ACC112 (cell line): ENCODE measurements around the gene NAGS.

Source experiments
- H2AFZ ChIP-seq: fragments of 200-600 bp; sonication (generic); one replicate; pipeline ENCODE4 v1.6.0; 2017; ENCODE audit warnings: antibody characterized with exemption, low read length; ENCODE audit not compliant: unreplicated experiment
- H3K27ac ChIP-seq: fragments of 200-600 bp; sonication (generic); 2 replicates; pipeline ENCODE4 v1.5.1; 2014; ENCODE audit warnings: low read depth, mild to moderate bottlenecking, antibody characterized with exemption, low read length, moderate library complexity
- H3K27me3 ChIP-seq: fragments of 200-600 bp; sonication (generic); 2 replicates; pipeline ENCODE4 v1.6.1; 2014; ENCODE audit warnings: mild to moderate bottlenecking, antibody characterized with exemption, low read length, moderate library complexity, mixed read lengths; ENCODE audit not compliant: insufficient read depth
- H3K36me3 ChIP-seq: fragments of 200-600 bp; sonication (generic); 2 replicates; pipeline ENCODE4 v1.6.1; 2016; ENCODE audit warnings: mild to moderate bottlenecking, antibody characterized with exemption, low read length, moderate library complexity, mixed read lengths; ENCODE audit not compliant: insufficient read depth
- H3K4me1 ChIP-seq: fragments of 200-600 bp; sonication (generic); one replicate; pipeline ENCODE4 v1.6.1; 2016; ENCODE audit warnings: low read length, mixed read lengths; ENCODE audit not compliant: insufficient read depth, unreplicated experiment, control insufficient read depth
- H3K4me3 ChIP-seq: fragments of 200-600 bp; sonication (generic); 2 replicates; pipeline ENCODE4 v1.5.1; 2014; ENCODE audit warnings: mild to moderate bottlenecking, low read depth, low read length
- H3K79me2 ChIP-seq: fragments of 200-600 bp; sonication (generic); one replicate; pipeline ENCODE4 v1.6.0; 2016; ENCODE audit warnings: low read length; ENCODE audit not compliant: control insufficient read depth, unreplicated experiment, insufficient read depth

NAGS gene

GRCh38 chr17:44000141-44000860, 4.1 kb upstream of the NAGS start:
- H3K4me1 ChIP-seq, result peaks cover 32% of the 10 kb centered on the region
- peaks cover 2% of the 10 kb centered on the region for H3K79me2 ChIP-seq
- no peaks in the 10 kb centered on the region for H3K36me3 ChIP-seq
- H3K27ac ChIP-seq, result no peak overlapping the region
- H3K4me3 ChIP-seq, result no peak overlapping the region
- no peaks in the 10 kb centered on the region for H3K27me3 ChIP-seq
- no peak overlapping the region for H2AFZ ChIP-seq

GRCh38 chr17:44000871-44001460, 3.5 kb upstream of the NAGS start:
- Histone ChIP-seq H3K4me1 (peaks cover 33% of the 10 kb centered on the region), H3K27me3 (no peaks in the 10 kb centered on the region), H3K4me3 (no peak overlapping the region)

GRCh38 chr17:44001461-44001920, 2.9 kb upstream of the NAGS start:
- Histone ChIP-seq H2AFZ (no peak overlapping the region), H3K4me3 (no peak overlapping the region), H3K79me2 (peaks cover 6% of the 10 kb centered on the region), H3K4me1 (peaks cover 33% of the 10 kb centered on the region), H3K27me3 (no peaks in the 10 kb centered on the region), H3K27ac (peak overlapping the region; percentile 50; the same call in 1 of the 2 replicates), H3K36me3 (no peaks in the 10 kb centered on the region)

More at GRCh38 chr17:44000871-44001460, 3.5 kb upstream of the NAGS start:
- Histone ChIP-seq H3K79me2 (peaks cover 6% of the 10 kb centered on the region), H2AFZ (no peak overlapping the region), H3K36me3 (no peaks in the 10 kb centered on the region), H3K27ac (peak overlapping the region; percentile 50; the same call in 1 of the 2 replicates)

- Histone ChIP-seq H3K4me1 (peaks cover 33% of the 10 kb centered on the region), H3K79me2 (peaks cover 6% of the 10 kb centered on the region), H3K27ac (peak overlapping the region; percentile 50), H2AFZ (no peak overlapping the region), H3K36me3 (no peaks in the 10 kb centered on the region), H3K4me3 (no peak overlapping the region), H3K27me3 (no peaks in the 10 kb centered on the region)
Measured at GRCh38 chr17:44002141-44002848, 2.1 kb upstream of the NAGS start.

- Histone ChIP-seq H3K27ac (peak overlapping the region; percentile 15; the same call in 1 of the 2 replicates), H3K4me3 (peak overlapping the region; percentile 88), H3K4me1 (peaks cover 30% of the 10 kb centered on the region)
Measured at GRCh38 chr17:44004761-44005526, 522 bp downstream of the NAGS start.

GRCh38 chr17:44005527-44006271, 1.3 kb downstream of the NAGS start:
- Histone ChIP-seq H3K4me1 (peaks cover 27% of the 10 kb centered on the region), H3K27ac (peak overlapping the region; percentile 66), H2AFZ (peak overlapping the region; percentile 4), H3K79me2 (peaks cover 6% of the 10 kb centered on the region), H3K4me3 (peak overlapping the region; percentile 88), H3K27me3 (no peaks in the 10 kb centered on the region), H3K36me3 (no peaks in the 10 kb centered on the region)

More at GRCh38 chr17:44004761-44005526, 522 bp downstream of the NAGS start:
- Histone ChIP-seq H3K79me2 (peaks cover 6% of the 10 kb centered on the region), H2AFZ (no peak overlapping the region), H3K27me3 (no peaks in the 10 kb centered on the region), H3K36me3 (no peaks in the 10 kb centered on the region)

- Histone ChIP-seq H3K27me3 (no peaks in the 10 kb centered on the region), H3K27ac (peak overlapping the region; percentile 66), H3K4me1 (peaks cover 27% of the 10 kb centered on the region), H2AFZ (peak overlapping the region; percentile 4), H3K79me2 (peaks cover 6% of the 10 kb centered on the region), H3K4me3 (peak overlapping the region; percentile 88), H3K36me3 (no peaks in the 10 kb centered on the region)
Measured at GRCh38 chr17:44006272-44006597, 1.8 kb downstream of the NAGS start.

GRCh38 chr17:44006598-44007345, 2.4 kb downstream of the NAGS start:
- Histone ChIP-seq H3K79me2 (peaks cover 6% of the 10 kb centered on the region), H3K4me1 (peaks cover 21% of the 10 kb centered on the region), H3K27me3 (no peaks in the 10 kb centered on the region), H3K4me3 (peak overlapping the region; percentile 88), H3K27ac (peak overlapping the region; percentile 66), H3K36me3 (no peaks in the 10 kb centered on the region), H2AFZ (peak overlapping the region; percentile 51)

GRCh38 chr17:44007346-44008204, 3.2 kb downstream of the NAGS start:
- no peaks in the 10 kb centered on the region for H3K36me3 ChIP-seq
- peak overlapping the region; percentile 10; the same call in 1 of the 2 replicates for H3K27ac ChIP-seq
- H3K4me3 ChIP-seq, result peak overlapping the region; percentile 88
- H3K79me2 ChIP-seq, result peaks cover 6% of the 10 kb centered on the region
- H3K4me1 ChIP-seq, result peaks cover 15% of the 10 kb centered on the region
- H3K27me3 ChIP-seq, result no peaks in the 10 kb centered on the region
- peak overlapping the region; percentile 51 for H2AFZ ChIP-seq
